MG63 (cell line): ENCODE data around the gene LRRN2. TPM values are rescaled to one million over a fixed set of nuclear protein-coding genes. Genes with fewer than 3 reads are reported as not detected.
"Not testable (repeated sequence)": the region's sequence is repeated elsewhere in the genome, so short reads cannot be mapped to it uniquely, and the experiment has no call there.

Experiments
- DNase-seq: peaks from one replicate; pipeline ENCODE4 v3.0.0-alpha.2; 2020
- H3K27me3 ChIP-seq: fragments of 250-450 bp; sonication (Bioruptor Pico); 2 replicates; pipeline ENCODE4 v1.5.1; 2020; ENCODE audit warnings: mild to moderate bottlenecking, moderate library complexity
- H3K36me3 ChIP-seq: fragments of 250-450 bp; sonication (Bioruptor Pico); 2 replicates; pipeline ENCODE4 v1.5.1; 2020; ENCODE audit warnings: mild to moderate bottlenecking, moderate library complexity
- H3K4me3 ChIP-seq: fragments of 250-450 bp; sonication (Bioruptor Pico); 2 replicates; pipeline ENCODE4 v1.5.1; 2020; ENCODE audit warnings: mild to moderate bottlenecking, moderate library complexity
- H3K9me3 ChIP-seq: fragments of 250-450 bp; sonication (Bioruptor Pico); 2 replicates; pipeline ENCODE4 v1.5.1; 2020; ENCODE audit warnings: mild to moderate bottlenecking, moderate library complexity
- total RNA-seq: library from RNA; depleted of rRNA; stranded (reverse); fragments of >200 nt; shearing (Covaris generic); gene quantifications from 2 replicates; pipeline ENCODE4 v1.2.3, GENCODE V29; 2014; ENCODE audit warnings: low replicate concordance; rRNA removed

LRRN2 gene
- total RNA-seq, result 1.6 and 3.4 TPM in 2 replicates

DNA sequence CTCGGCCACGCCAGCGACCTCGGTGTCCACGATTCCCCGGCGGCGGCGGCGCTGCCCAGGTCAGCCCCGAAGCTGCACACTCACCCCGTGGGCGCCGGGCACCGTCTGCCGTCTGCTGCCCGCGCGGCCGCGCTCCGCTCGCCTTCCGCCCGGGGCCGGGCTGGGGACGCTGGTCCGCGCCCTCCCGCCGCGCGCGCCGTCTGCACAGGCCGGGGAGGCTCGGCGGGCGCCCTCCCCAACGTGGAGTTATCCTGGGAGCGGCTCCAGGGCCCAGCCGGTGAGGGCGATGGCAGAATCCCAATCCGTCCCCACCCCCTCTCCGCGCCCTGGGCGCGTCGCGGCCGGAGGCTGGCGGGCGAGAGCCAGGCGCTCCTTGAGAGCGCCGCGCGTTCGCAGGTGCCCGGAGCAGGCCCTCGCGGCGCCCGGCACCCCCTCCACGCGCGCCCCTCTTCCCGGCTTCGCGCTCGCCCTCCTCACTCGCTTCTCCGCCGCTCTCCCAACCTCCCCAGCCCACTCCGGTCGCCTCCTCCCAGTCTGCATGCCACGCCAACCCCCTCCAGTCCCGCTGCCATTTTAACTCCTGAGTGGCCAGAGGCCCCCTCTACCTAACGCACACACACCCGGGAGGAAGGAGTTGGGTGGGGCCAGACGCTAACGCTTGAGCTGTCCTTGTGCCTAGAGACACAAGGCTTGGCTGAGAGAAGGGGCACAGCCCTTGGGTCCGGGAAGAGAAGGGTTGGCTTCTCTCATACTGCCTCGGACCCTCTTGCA lies at the start of gene LRRN2:
TSS of gene LRRN2 (minus strand) at position 503 of the 771 bp plus-strand sequence. CDS start 65,746 bp downstream, outside the sequence.
- Histone ChIP-seq H3K9me3 (no peaks in the 10 kb centered on the region), H3K4me3 (peak within 1 kb of the TSS; percentile 62), H3K27me3 (0 out of 2 replicates have a peak, but pooled peaks cover 3% of the 10 kb centered on the region), H3K36me3 (no peaks in the 10 kb centered on the region)
- peak; percentile 62 for DNase-seq

DNA sequence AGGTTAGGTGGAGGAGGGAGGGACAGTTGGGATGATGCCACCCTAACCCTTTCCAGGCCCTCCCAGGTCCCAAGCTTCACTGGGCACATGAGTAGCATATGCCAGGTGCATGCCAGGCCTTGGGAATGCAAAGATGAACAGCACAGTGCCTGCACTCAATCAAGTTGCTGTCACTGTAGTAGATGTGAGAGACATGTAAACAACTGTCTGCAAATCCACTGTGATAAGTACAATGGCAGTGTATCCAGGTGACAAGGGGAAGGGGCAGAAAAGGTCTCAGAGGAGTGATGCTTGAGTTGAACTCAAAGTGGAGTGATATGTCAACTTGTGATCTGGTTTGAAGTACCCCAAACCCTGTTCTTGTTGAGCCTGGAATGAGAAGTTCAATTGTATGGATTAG lies 49.5 kb upstream of the LRRN2 start:
- Histone ChIP-seq H3K27me3 (peaks cover 19% of the 10 kb centered on the region), H3K36me3 (no peaks in the 10 kb centered on the region), H3K4me3 (no peak overlapping the region), H3K9me3 (peaks cover 10% of the 10 kb centered on the region)
- DNase-seq, result no peak

DNA sequence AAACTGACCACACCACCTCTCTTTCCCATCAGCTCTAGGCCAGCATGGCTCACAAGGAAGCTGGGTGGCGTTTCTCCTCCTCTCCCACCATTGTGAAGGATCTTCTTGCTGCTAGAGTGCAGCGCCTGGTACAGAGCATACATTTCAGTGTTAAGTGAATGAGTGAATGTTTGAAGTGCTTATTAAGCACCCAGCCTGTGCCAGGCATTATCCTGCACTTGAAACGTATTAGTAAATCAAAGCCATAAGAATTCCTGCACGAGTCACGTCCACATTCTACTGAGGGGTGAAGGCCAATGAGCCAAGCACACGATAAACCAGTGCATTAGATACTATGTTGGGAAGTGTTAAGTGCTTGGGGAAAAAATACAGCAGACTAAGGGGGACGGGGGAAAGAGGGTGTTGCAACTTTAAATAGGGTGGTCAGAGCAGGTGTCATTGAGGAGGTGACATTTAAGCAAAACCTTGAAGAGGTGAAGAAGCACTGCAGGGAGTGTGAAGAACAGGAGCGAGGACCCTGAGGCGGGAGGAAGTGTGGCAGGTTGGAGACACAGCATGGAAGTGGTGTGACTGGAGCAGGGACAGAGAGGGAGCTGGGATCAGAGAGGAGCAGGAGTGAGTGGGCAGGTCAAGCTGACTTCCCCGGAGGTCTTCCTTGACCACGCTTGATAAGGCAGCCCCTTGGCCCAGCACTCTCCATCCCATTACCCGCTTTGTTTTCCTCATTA lies 48.5 kb upstream of the LRRN2 start:
- H3K27me3 ChIP-seq, result peaks cover 14% of the 10 kb centered on the region
- DNase-seq, result no peak
- peaks cover 6% of the 10 kb centered on the region for H3K9me3 ChIP-seq

DNA sequence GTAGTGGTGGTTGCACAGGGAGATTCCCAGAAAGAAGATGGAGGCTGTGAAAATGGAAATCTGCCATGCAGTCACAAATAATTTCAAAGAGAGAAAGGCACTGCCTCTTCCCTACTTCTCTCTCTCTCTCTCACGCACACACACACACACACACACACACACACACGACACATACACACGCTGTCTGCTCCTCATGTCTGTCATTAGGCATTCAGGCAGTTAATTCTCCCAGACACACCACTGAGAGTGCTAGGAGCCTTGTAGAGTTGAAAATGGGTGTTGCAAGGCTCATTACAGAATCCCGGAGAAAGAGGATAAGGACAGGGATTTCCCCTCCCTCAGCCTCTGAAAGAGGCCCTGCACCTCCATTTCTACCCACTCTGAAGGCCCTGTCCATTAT lies 47.8 kb upstream of the LRRN2 start:
- Histone ChIP-seq H3K4me3 (no peak overlapping the region), H3K9me3 (no peaks in the 10 kb centered on the region; the same call in 1 of the 2 replicates), H3K27me3 (peaks cover 10% of the 10 kb centered on the region), H3K36me3 (no peaks in the 10 kb centered on the region)
- no peak for DNase-seq

More for the DNA sequence above, 48.5 kb upstream of the LRRN2 start:
- Histone ChIP-seq H3K4me3 (no peak overlapping the region), H3K36me3 (no peaks in the 10 kb centered on the region)

DNA sequence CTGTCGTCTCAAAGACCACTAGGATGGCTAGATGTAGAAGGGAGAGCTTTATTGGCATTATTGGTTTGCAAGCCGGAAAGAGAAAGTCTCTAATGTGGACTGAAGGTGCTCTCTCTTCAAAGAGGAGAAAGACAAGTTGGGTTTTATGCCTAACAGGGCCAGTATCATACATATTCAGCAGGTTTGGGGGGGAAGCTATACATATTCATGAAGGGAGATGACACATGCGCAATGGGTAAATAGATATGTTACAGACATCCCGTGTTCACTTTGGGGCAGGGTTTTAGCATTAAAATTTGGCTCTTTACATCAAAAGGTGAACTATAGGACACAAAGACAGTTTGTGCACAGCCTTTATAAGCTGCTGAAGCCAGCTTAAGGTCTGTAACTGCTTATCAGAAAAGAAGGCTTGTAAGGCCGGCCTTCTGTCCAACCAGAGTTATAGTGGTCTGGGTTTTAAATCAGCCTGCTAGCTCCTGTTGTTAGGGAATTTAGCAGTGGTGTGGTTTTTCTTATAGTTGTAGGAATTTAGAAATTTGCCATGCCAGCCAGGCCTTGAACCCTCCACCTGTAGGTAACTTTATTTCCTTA lies 46.5 kb upstream of the LRRN2 start:
- Histone ChIP-seq H3K9me3 (no peaks in the 10 kb centered on the region), H3K4me3 (no peak overlapping the region), H3K36me3 (no peaks in the 10 kb centered on the region), H3K27me3 (peaks cover 3% of the 10 kb centered on the region; the same call in 1 of the 2 replicates)
- no peak for DNase-seq

DNA sequence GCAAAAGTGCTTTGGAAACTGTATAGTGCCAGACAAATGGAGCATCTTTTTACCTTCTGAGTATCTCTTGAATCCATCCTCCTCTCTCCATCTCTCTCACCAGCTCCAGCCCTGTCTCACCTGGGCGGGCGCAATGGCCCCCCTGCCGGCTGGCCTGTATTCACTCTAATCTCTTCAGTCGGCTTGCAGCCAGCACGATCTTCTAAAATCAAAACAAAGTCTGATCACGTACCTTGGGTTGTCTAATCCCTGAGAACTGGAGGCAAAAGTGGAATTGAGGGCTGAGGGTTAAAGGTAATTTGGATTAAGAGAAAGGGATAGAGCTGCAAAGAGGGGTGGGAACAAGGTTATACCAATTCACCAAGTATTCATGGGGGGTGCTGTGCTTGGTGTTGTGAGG lies 46.0 kb upstream of the LRRN2 start:
- Histone ChIP-seq H3K36me3 (no peaks in the 10 kb centered on the region), H3K27me3 (no peaks in the 10 kb centered on the region; the same call in 1 of the 2 replicates), H3K4me3 (no peak overlapping the region), H3K9me3 (no peaks in the 10 kb centered on the region)
- DNase-seq, result no peak

DNA sequence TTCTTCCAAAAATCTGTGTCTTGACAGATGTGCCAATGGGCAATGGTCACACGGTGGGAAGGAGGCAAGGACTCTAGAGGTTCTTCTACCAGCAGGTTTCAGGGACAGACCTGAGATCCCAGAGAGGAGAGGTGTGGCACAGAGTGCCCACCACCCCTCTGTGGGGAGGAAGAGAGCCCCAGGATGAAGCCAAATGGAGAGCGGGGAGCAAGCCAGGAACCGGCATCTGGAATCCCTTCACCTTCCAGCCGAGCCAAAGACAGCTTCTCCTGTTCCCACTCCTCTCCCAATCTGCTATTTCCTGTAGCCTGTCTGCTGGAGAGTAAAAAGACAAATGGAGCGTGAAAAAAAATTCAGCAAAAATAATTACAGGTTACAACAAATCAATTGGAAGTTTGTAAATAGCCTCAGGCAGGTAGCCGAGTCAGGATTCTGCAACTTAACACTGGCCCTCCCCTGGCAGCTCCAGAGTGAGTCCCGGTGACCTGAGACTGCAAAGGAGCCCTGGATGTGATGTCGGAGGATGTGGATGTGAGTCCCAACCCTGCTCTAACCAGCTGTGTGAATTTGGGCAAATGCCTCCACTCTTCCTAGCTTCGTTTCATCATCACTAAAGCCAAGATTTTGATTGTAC lies 45.4 kb upstream of the LRRN2 start:
- Histone ChIP-seq H3K27me3 (no peaks in the 10 kb centered on the region; the same call in 1 of the 2 replicates), H3K36me3 (no peaks in the 10 kb centered on the region), H3K9me3 (no peaks in the 10 kb centered on the region), H3K4me3 (no peak overlapping the region)
- no peak for DNase-seq

DNA sequence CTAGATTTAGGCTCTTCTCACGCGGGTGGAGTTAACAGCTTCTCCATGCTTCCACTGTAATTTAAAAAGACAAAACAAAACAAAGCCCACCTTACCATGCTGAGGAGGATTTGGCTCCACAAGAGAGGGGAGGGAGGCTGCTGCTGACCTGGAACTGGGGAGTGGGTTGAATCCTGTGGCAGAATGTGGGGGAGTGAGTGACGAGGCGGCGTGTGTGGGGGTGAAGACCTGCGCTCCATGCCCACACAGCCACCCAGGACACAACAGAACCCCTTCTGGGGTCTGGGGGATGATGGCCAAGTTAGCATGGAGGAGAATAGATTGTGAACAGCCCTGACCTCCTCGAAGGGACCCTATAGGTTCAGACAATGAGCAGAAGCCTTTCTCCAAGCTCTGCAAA lies 44.0 kb upstream of the LRRN2 start:
- Histone ChIP-seq H3K36me3 (no peaks in the 10 kb centered on the region), H3K4me3 (no peak overlapping the region), H3K27me3 (no peaks in the 10 kb centered on the region), H3K9me3 (no peaks in the 10 kb centered on the region)
- DNase-seq, result no peak

DNA sequence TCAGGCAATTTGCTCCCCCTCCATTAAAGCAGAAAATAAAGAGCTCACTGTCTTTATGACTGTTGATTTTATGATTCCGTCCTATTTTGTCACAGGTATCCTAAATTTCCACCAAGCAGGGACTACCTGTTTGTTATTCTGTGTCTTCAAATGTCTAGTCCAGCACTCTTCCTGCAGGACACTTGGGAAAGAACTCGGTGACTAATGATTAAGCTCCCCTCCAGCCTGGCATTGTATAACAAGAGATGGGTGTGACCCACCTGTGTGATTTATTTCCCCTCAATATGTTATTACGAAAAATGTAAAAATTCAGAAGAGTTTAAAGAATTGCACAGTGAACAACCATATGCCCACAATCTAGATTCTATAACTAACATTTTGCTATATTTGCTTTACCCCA lies 42.9 kb upstream of the LRRN2 start:
- Histone ChIP-seq H3K9me3 (no peaks in the 10 kb centered on the region), H3K4me3 (no peak overlapping the region), H3K27me3 (no peaks in the 10 kb centered on the region), H3K36me3 (no peaks in the 10 kb centered on the region)
- DNase-seq, result no peak

DNA sequence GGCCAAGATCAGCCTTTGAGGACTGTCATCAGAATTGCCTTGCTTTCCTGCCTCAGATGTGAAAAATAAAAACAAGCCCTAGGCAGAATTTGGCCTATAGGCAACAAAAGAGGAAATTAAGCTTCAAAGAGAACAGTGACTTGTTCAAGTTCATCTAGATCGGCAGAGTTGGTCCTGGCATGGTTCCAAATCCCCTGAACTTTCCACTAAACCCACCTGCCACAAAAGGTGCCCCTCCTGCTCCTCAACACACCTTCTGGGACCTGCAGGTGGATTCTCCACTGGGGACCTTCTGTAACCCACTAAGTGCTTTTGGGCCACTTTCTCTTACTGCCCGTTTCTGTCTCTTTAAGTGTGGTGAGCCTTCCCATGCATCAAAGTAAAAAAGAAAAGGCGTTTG lies 42.5 kb upstream of the LRRN2 start:
- Histone ChIP-seq H3K27me3 (no peaks in the 10 kb centered on the region), H3K9me3 (no peaks in the 10 kb centered on the region), H3K36me3 (no peaks in the 10 kb centered on the region), H3K4me3 (no peak overlapping the region)
- DNase-seq, result no peak

DNA sequence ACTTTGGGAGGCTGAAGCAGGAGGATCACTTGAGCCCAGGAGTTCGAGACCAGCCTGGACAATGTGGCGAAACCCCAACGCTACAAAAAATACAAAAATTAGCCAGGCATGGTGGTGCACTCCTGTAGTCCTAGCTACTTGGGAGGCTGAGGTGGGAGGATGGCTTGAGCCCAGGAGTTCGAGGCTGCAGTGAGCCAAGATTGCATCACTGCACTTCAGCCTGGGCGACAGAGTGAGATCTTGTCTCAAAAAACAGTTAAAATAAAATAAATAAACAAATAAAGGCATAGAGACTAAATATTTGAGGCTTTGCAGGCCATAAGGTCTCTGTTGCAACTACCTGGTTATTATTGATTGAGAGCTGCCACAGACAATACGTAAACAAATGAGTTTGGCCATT lies 41.9 kb upstream of the LRRN2 start:
- not testable (repeated sequence) for H3K9me3 ChIP-seq, H3K4me3 ChIP-seq, DNase-seq, H3K36me3 ChIP-seq, H3K27me3 ChIP-seq

DNA sequence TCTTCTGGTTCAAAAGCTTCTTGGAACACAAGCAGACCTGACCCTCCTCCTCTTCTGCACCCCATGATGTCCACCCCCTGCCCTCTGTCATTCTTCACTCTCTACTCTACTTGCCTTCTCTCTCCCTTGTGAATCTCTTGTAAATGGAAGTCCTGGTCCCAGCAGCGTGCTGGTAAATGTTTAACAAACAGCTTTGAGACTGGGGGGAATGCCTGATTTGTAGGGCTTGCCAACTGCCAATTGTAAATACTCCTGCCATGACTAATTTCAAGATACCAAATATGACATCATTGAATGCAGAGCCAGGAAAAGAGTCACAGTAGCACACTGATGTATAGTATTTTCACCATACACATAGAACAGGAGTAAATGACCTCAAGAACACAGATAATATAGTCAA lies 40.9 kb upstream of the LRRN2 start:
- peak; percentile 65 for DNase-seq
- Histone ChIP-seq H3K9me3 (no peaks in the 10 kb centered on the region), H3K27me3 (no peaks in the 10 kb centered on the region), H3K36me3 (no peaks in the 10 kb centered on the region), H3K4me3 (no peak overlapping the region)

DNA sequence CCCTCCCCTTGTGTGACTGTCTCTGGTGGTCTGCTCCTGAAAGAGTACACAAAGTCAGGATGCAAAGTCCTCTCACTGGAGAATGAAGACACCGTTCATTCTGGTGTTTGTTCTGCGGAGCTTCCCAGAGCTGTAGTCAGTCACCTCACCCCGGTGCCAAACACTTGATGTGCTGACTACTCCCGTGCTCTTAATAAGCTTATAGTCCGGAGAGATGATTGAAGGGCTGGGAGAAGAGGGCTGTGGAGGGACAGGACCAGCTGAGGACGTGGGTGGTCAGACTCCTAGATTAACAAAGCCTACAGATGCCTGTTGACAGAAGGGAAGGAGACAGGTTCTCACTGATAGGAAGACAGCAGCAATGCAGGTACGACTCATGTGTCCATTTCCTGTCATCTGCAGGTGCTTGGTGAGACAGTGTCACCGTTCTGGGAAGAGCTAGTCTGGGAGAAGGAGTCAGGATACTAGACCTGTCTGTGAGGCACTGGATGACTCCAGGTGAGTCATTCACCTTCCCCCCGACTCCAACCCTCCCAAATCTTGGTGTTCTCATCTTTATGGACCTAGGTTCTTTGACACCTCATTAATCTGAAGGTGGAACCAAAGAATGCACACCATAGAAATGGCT lies 40.4 kb upstream of the LRRN2 start:
- DNase-seq, result no peak
- no peaks in the 10 kb centered on the region for H3K9me3 ChIP-seq
- no peaks in the 10 kb centered on the region for H3K27me3 ChIP-seq
- H3K4me3 ChIP-seq, result no peak overlapping the region
- no peaks in the 10 kb centered on the region for H3K36me3 ChIP-seq

DNA sequence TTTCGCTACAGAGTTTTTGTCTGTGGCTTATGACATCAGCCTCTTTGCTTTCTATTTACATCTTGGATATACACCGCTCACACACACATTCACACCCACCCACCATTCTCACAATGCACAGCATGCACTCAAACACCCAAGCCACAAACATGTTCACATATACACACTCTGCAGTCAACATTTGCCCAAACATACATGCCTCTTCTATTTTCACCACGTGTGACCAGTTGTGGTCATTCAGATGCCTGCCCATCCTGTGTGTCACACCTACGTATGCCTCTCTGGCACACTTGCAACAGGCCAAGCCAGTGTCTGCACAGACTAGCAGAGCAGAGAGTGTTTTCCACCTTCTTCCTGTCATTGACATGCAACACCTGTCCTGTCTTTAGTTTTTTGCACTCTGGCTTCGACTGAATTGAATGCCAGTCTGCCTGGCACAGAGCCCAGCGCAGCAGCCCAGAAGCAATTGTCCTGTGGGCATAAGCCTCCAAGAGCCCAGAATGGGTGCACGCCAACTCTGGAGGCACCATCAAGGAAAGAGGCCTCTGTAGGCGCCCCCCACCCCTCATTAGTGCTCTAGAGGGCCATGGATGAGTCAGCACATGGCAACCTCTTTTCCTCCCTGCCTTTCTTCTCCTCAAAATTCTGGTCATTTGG lies 37.7 kb upstream of the LRRN2 start:
- no peak overlapping the region for H3K4me3 ChIP-seq
- no peaks in the 10 kb centered on the region for H3K36me3 ChIP-seq
- DNase-seq, result peak; percentile 76
- H3K27me3 ChIP-seq, result no peaks in the 10 kb centered on the region
- peaks cover 6% of the 10 kb centered on the region for H3K9me3 ChIP-seq

DNA sequence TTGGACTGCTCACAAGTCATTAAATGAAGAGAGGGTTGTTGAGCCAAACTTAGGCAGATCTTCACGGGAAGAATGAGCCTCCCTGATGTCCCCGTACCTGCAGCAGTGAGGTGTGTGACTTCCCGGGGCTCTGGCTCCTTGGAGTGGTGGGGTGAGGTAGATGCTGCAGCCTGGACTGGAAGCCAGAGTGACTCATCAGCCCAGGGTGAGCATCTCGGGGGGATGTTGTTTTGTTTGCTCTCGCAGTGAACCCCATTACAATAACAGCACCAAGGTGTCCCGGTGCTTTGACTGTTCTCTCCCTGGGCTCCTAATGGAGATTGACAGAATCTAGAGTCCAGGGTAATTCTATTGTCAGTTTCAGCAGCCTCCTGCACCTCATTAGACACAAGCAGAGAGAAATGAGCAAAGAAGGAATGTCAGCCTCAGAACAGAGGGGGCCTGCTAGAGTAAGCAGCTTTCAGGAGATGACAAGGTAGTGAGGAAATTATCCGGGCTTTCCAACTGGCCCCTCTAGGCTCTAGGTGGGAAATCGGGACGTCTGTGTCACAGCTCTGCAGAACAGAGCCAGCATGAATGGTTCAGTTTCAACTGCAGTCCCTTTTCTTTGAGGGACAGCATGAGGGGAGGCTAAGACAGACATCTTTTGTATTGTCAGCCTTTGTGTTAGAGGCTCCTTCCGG lies 36.0 kb upstream of the LRRN2 start:
- H3K36me3 ChIP-seq, result no peaks in the 10 kb centered on the region
- no peak for DNase-seq
- H3K4me3 ChIP-seq, result no peak overlapping the region
- H3K9me3 ChIP-seq, result peaks cover 6% of the 10 kb centered on the region
- H3K27me3 ChIP-seq, result no peaks in the 10 kb centered on the region

DNA sequence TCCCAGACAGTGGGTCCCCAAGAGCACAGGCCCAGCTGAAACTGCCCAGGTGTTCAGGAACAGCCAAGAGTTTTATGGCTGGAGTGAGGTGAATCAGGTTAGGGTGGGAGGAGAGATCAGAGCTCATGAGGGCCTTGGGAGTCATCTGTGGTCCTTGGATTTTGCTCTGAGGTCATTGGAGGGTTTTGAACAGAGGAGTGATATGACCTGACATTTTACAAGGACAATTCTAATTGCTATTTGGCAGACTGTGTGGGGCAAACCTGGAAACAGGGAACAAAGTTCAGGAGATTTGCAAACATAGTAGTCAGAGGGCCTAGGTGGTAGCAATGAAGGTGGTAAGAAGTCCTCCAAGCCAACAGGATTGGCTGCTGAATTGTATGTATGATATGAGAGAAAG lies 31.1 kb upstream of the LRRN2 start:
- peaks cover 6% of the 10 kb centered on the region for H3K9me3 ChIP-seq
- no peaks in the 10 kb centered on the region for H3K27me3 ChIP-seq
- no peak overlapping the region for H3K4me3 ChIP-seq
- no peaks in the 10 kb centered on the region for H3K36me3 ChIP-seq
- no peak for DNase-seq
